KMS-11 (cell line): ENCODE results near the gene TCEA3.

Experiments
- H2AFZ ChIP-seq: fragments of 200-600 bp; sonication (generic); 2 replicates; pipeline ENCODE4 v1.6.1; 2016; ENCODE audit warnings: antibody characterized with exemption, mixed run types, low read depth
- H3K27ac ChIP-seq: fragments of 200-600 bp; sonication (generic); 2 replicates; pipeline ENCODE4 v1.6.1; 2016; ENCODE audit warnings: mild to moderate bottlenecking, mixed run types
- H3K27me3 ChIP-seq: fragments of 200-600 bp; sonication (generic); 2 replicates; pipeline ENCODE4 v1.6.1; 2017; ENCODE audit warnings: mild to moderate bottlenecking, low read depth, mixed run types, moderate library complexity; ENCODE audit not compliant: insufficient read depth
- H3K36me3 ChIP-seq: fragments of 200-600 bp; sonication (generic); 2 replicates; pipeline ENCODE4 v1.6.1; 2017; ENCODE audit warnings: mild to moderate bottlenecking, mixed run types; ENCODE audit not compliant: insufficient read depth
- H3K4me1 ChIP-seq: fragments of 200-600 bp; sonication (generic); 2 replicates; pipeline ENCODE4 v1.6.1; 2016; ENCODE audit warnings: mild to moderate bottlenecking, low read depth, mixed run types; ENCODE audit not compliant: poor library complexity, severe bottlenecking
- H3K4me2 ChIP-seq: fragments of 200-600 bp; sonication (generic); 2 replicates; pipeline ENCODE4 v1.7.0; 2016; ENCODE audit warnings: mild to moderate bottlenecking, mixed run types
- H3K4me3 ChIP-seq: fragments of 200-600 bp; sonication (generic); IDR thresholded peaks from 2 replicates; pipeline ENCODE4 v1.6.1; 2017; ENCODE audit warnings: low read depth, low read length, mixed read lengths; ENCODE audit not compliant: insufficient read depth
- H3K79me2 ChIP-seq: fragments of 200-600 bp; sonication (generic); 2 replicates; pipeline ENCODE4 v1.6.1; 2016; ENCODE audit warnings: low read depth, mixed run types; ENCODE audit not compliant: insufficient read depth
- H3K9ac ChIP-seq: fragments of 200-600 bp; sonication (generic); 2 replicates; pipeline ENCODE4 v1.6.1; 2016; ENCODE audit warnings: mild to moderate bottlenecking, mixed run types
- H4K20me1 ChIP-seq: fragments of 200-600 bp; sonication (generic); 2 replicates; pipeline ENCODE4 v1.6.1; 2016; ENCODE audit warnings: mild to moderate bottlenecking, mixed run types; ENCODE audit not compliant: insufficient read depth
- TF ChIP-seq, protein P1 (sequence below): fragments of 200-600 bp; sonication (generic); conservative IDR thresholded peaks from 2 replicates; pipeline ENCODE4 v1.6.1; 2017; ENCODE audit warnings: low read depth, mild to moderate bottlenecking, antibody characterized with exemption, low read length, moderate library complexity, mixed read lengths

Gene TCEA3

GRCh38 chr1:23444596-23445390, 20.2 kb upstream of the TCEA3 start:
- TF ChIP-seq, protein P1, sequence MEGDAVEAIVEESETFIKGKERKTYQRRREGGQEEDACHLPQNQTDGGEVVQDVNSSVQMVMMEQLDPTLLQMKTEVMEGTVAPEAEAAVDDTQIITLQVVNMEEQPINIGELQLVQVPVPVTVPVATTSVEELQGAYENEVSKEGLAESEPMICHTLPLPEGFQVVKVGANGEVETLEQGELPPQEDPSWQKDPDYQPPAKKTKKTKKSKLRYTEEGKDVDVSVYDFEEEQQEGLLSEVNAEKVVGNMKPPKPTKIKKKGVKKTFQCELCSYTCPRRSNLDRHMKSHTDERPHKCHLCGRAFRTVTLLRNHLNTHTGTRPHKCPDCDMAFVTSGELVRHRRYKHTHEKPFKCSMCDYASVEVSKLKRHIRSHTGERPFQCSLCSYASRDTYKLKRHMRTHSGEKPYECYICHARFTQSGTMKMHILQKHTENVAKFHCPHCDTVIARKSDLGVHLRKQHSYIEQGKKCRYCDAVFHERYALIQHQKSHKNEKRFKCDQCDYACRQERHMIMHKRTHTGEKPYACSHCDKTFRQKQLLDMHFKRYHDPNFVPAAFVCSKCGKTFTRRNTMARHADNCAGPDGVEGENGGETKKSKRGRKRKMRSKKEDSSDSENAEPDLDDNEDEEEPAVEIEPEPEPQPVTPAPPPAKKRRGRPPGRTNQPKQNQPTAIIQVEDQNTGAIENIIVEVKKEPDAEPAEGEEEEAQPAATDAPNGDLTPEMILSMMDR: no peak
- no peaks in the 10 kb centered on the region for H3K36me3 ChIP-seq
- no peaks in the 10 kb centered on the region for H3K4me1 ChIP-seq
- no peak overlapping the region for H3K4me2 ChIP-seq
- H3K79me2 ChIP-seq: no peaks in the 10 kb centered on the region
- H4K20me1 ChIP-seq: no peaks in the 10 kb centered on the region
- no peaks in the 10 kb centered on the region for H3K27me3 ChIP-seq
- no peak overlapping the region for H3K4me3 ChIP-seq
- no peak overlapping the region for H3K27ac ChIP-seq
- no peak overlapping the region for H2AFZ ChIP-seq
- H3K9ac ChIP-seq: no peak overlapping the region

DNA sequence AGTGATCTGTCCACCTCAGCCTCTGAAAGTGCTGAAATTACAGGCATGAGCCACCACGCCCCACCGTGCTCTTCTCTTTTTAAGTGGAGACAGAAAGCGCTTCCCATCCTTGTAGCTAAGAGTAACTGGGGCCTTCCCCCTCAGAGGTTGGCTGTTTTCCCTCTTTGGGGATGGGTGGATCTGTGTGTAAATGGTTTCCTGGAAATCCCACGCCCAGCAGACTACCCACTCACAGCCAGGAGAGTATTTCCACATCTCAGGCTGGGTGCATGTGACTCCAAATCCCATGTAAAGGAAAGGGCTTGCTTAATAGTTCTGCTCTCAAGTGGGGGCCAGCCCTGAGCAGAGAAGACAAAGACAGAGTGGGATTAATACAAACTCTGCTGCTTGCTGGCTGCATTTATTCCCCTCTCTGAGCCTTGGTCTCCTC, 19.6 kb upstream of the TCEA3 start:
- Histone ChIP-seq H3K36me3 (no peaks in the 10 kb centered on the region), H3K27ac (no peak overlapping the region), H4K20me1 (no peaks in the 10 kb centered on the region), H3K9ac (no peak overlapping the region), H2AFZ (no peak overlapping the region), H3K27me3 (no peaks in the 10 kb centered on the region), H3K79me2 (no peaks in the 10 kb centered on the region), H3K4me3 (no peak overlapping the region), H3K4me1 (no peaks in the 10 kb centered on the region), H3K4me2 (no peak overlapping the region)
- TF ChIP-seq, protein P1: no peak

DNA sequence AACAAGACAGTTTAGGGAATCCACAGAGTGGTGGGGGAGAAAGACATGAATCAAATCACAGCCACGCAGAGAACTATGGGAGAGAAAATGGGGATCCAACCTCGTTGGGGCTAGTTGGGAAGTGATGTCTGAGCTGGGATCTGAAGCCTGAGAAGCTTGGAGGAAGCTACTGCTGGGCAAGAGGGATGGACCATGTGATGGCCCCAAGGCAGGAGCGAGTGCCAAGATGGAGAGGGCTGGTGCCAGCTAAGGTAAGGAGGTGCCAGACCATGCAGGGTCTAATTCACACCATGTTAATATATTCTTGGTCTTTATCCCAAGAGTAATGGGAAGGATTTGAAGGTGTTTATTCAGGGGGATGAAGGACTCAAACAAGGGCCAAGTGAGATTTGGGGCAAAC, 18.2 kb upstream of the TCEA3 start:
- Histone ChIP-seq H3K4me1 (no peaks in the 10 kb centered on the region), H3K79me2 (no peaks in the 10 kb centered on the region), H3K27ac (no peak overlapping the region), H3K9ac (no peak overlapping the region), H2AFZ (no peak overlapping the region), H3K27me3 (no peaks in the 10 kb centered on the region), H3K4me2 (no peak overlapping the region), H4K20me1 (no peaks in the 10 kb centered on the region), H3K36me3 (no peaks in the 10 kb centered on the region), H3K4me3 (no peak overlapping the region)
- TF ChIP-seq, protein P1: no peak

DNA sequence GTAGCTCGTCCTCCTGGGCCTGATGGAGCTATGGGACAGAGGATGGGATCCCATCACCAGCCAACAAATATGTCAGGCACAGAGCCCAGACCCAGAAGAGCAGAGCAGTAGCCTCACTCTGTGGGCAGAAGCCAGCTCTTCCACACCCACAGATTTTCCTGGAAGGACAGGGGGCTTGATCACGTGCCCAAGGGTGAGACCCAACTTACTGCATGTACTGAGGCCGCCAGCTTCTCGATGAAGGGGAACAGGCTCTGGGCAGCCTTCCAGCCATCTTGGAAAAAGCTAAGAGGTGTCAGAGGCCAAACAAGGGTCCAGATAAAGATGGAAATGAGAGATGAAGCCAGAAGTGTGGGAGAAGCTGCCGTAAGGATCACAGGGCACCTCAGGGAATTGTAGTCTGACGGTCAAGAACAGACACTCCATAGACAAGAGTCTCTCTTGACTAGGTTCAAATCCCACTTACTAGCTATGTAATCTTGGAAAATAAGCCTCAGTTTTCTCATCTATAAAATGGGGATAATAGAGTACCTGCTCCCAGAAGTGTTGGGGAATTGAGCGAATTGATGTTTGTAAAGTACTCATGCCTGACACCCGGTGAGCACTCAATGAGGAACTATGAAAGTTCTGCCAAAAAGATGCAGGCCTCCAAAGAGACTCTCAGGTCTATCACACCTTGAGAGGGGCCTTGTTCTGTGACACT, 17.0 kb upstream of the TCEA3 start:
- TF ChIP-seq, protein P1: no peak
- H3K36me3 ChIP-seq: no peaks in the 10 kb centered on the region
- no peaks in the 10 kb centered on the region for H3K79me2 ChIP-seq
- no peak overlapping the region for H3K27ac ChIP-seq
- no peak overlapping the region for H3K4me2 ChIP-seq
- H3K9ac ChIP-seq: no peak overlapping the region
- no peak overlapping the region for H2AFZ ChIP-seq
- H3K27me3 ChIP-seq: no peaks in the 10 kb centered on the region
- H4K20me1 ChIP-seq: no peaks in the 10 kb centered on the region
- H3K4me1 ChIP-seq: no peaks in the 10 kb centered on the region
- no peak overlapping the region for H3K4me3 ChIP-seq
